Fibroblast of the aortic adventitia (primary cell): ENCODE results near the gene FANCE. TPM values are rescaled to one million over a fixed set of nuclear protein-coding genes. Genes with fewer than 3 reads are reported as not detected.

Experiments used
- DNase-seq: peaks from one replicate; pipeline ENCODE4 v3.0.0-alpha.2; 2010; ENCODE audit warnings: low read depth
- H3K4me3 ChIP-seq: 2 replicates; pipeline ENCODE4 v1.5.1; 2011; ENCODE audit warnings: low read depth, mild to moderate bottlenecking, control low read depth, low read length, moderate library complexity
- CTCF ChIP-seq: IDR thresholded peaks from 2 replicates; pipeline ENCODE4 v1.5.1; 2011; ENCODE audit warnings: mild to moderate bottlenecking, low read length, control low read depth, inconsistent platforms; ENCODE audit not compliant: insufficient read depth
- total RNA-seq: library from RNA; depleted of rRNA; stranded (reverse); fragments of >200 nt; gene quantifications from 2 replicates; pipeline ENCODE4 v1.2.3, GENCODE V29; 2012; ENCODE audit warnings: low replicate concordance

The FANCE gene
- total RNA-seq, 1 donor = 7.7 TPM

DNA sequence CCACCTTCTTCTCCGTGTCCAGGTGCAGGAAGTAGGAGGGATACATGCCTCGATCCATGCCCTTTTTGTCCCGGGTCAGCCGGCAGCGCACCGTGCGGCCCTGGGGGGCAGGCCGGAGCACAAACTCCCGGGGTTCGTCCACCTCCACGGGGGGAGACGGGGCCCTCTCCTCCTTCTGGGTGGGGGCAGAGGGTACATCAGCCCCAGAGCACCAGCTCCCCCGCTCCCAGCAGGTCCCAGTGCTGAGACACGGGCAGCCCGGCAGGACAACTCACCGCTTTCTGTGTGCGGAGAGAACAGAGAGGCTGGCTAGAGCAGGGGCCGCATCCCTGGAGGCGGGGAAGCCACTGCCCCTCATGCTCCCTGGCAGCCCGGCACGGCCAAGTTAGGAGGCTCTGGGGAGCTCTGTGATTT is 53.9 kb downstream of the FANCE start:
- DNase-seq = no peak
- no peak overlapping the region for H3K4me3 ChIP-seq
- TF ChIP-seq CTCF = no peak

DNA sequence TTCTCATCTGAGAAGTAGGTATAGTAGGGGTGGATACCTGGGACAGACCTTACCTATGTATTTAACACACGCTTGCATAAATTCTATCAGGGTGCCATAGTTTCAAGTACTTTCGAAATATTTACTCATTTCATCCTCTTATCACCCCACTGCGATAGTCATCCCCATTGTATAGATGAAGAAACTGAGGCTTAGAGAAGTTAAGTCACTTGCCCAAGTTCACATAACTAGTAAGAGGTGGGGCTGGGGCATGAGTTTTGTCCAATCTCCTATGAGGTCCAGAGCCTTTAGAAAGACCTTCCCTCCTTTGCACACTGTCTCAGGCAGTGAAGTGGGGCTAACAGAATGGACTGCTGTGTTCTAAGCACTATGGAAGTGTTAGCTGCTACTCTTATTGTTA is 54.4 kb downstream of the FANCE start:
- H3K4me3 ChIP-seq = no peak overlapping the region
- TF ChIP-seq CTCF = no peak
- DNase-seq = no peak

DNA sequence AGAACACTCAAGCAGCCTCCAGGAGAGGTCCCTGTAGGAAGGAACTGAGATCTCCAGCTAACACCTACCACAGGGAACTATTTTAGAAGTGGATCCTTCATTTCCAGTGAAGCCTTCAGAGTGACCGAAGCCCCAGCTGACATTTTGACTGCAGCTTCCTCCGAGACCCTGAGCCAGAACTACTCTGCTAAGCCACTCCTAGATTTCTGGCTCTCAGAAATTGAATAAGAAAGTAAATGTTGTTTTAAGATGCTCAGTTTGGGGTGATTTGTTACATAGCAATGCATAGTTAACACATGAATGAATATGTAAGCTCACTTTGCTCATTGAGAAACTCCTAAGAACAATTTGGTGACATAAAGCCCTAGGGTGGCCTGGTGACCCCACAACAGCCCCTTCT is 55.1 kb downstream of the FANCE start:
- DNase-seq = no peak

GRCh38 chr6:35508027-35508426 is 55.9 kb downstream of the FANCE start:
- no peak for DNase-seq
- H3K4me3 ChIP-seq = no peak overlapping the region
- no peak for TF ChIP-seq CTCF

More for the DNA sequence above, 55.1 kb downstream of the FANCE start:
- TF ChIP-seq CTCF = no peak
- no peak overlapping the region for H3K4me3 ChIP-seq

- H3K4me3 ChIP-seq = no peak overlapping the region
- DNase-seq = no peak
- TF ChIP-seq CTCF = no peak
Measured at GRCh38 chr6:35508542-35508941, 56.4 kb downstream of the FANCE start.

GRCh38 chr6:35510916-35511561 is 58.9 kb downstream of the FANCE start:
- no peak for DNase-seq
- TF ChIP-seq CTCF = no peak
- H3K4me3 ChIP-seq = no peak overlapping the region

DNA sequence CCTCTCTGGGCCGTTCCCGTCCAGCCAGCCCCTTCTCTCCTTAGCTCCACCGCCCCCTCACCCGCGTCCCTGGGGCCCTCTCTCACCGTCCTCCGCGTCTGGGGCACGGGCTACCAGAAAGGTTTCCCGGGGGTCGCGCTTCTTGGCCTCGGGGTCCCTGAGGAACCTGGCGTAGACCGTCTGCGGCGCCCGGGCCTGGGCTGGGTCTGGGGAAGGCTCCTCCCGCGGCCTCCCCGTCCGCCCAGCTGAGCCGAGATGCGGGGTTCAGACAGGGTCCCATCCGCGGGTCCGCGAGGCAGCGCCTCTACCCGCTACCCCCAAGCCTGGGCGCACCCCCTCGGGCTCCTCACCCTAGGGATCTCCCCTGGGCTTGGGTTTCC is 59.4 kb downstream of the FANCE start:
- TF ChIP-seq CTCF = no peak
- DNase-seq = no peak
- no peak overlapping the region for H3K4me3 ChIP-seq
